ENCODE data around the gene NIBAN1. TPM values are rescaled to one million over a fixed set of nuclear protein-coding genes. Genes with fewer than 3 reads are reported as not detected.

NIBAN1 gene
- 74.6 TPM for total RNA-seq

GRCh38 chr1:184974056-184974836 is at the start of gene NIBAN1:
NIBAN1 (minus strand) TSS chr1:184974508; CDS start chr1:184974356, 152 bp downstream.
- Histone ChIP-seq H3K4me3 (peak within 1 kb of the TSS; percentile 78 to 100), H3K4me1 (peaks cover 0 to 8% of the 10 kb centered on the region in 2 donors), H3K9me3 (no peaks in the 10 kb centered on the region), H3K27ac (peak within 1 kb of the TSS; percentile 91 to 99), H3K27me3 (no peaks in the 10 kb centered on the region), H3K36me3 (no peaks in the 10 kb centered on the region)
- peak in 1 of 3 experiments; percentile 11 for TF ChIP-seq CTCF (IDR thresholded peaks at IDR 0.05)
- intact Hi-C loops (cut with DNase I): loop anchor here (5.0 kb wide), 2 partner anchors 147 to 1403 kb away; partner anchors contain the start of genes ODR4 and TPR
- DNase-seq (ENCODE audit: low spot score in 2 of 2): peak; percentile 44 to 91

- no peaks in the 10 kb centered on the region for H3K9me3 ChIP-seq
- H3K4me1 ChIP-seq: no peaks in the 10 kb centered on the region
- H3K4me3 ChIP-seq: no peak overlapping the region
- intact Hi-C loops (cut with DNase I): no loop called here
- no peak for DNase-seq (ENCODE audit: low spot score in 2 of 2)
- no peaks in the 10 kb centered on the region for H3K36me3 ChIP-seq
- no peaks in the 10 kb centered on the region for H3K27me3 ChIP-seq
- no peak overlapping the region for H3K27ac ChIP-seq
- TF ChIP-seq CTCF (IDR thresholded peaks at IDR 0.05): no peak
Measured at GRCh38 chr1:185017966-185018365, 43.7 kb upstream of the NIBAN1 start.

- Histone ChIP-seq H3K4me3 (no peak overlapping the region), H3K9me3 (no peaks in the 10 kb centered on the region), H3K36me3 (no peaks in the 10 kb centered on the region), H3K27me3 (no peaks in the 10 kb centered on the region), H3K27ac (no peak overlapping the region), H3K4me1 (no peaks in the 10 kb centered on the region)
- TF ChIP-seq CTCF (IDR thresholded peaks at IDR 0.05): no peak
- DNase-seq (ENCODE audit: low spot score in 2 of 2): no peak
- intact Hi-C loops (cut with DNase I): no loop called here
Measured at GRCh38 chr1:185017338-185017737, 43.0 kb upstream of the NIBAN1 start.

- intact Hi-C loops (cut with DNase I): no loop called here
- Histone ChIP-seq H3K4me1 (no peaks in the 10 kb centered on the region), H3K27me3 (no peaks in the 10 kb centered on the region), H3K9me3 (no peaks in the 10 kb centered on the region), H3K4me3 (no peak overlapping the region), H3K36me3 (no peaks in the 10 kb centered on the region), H3K27ac (no peak overlapping the region)
- DNase-seq (ENCODE audit: low spot score in 2 of 2): no peak
- TF ChIP-seq CTCF (IDR thresholded peaks at IDR 0.05): no peak
Measured at GRCh38 chr1:185016880-185017279, 42.6 kb upstream of the NIBAN1 start.

GRCh38 chr1:185015631-185016030 is 41.3 kb upstream of the NIBAN1 start:
- Histone ChIP-seq H3K4me3 (no peak overlapping the region), H3K27me3 (no peaks in the 10 kb centered on the region), H3K27ac (no peak overlapping the region), H3K9me3 (no peaks in the 10 kb centered on the region), H3K36me3 (no peaks in the 10 kb centered on the region), H3K4me1 (no peaks in the 10 kb centered on the region)
- intact Hi-C loops (cut with DNase I): no loop called here
- no peak for TF ChIP-seq CTCF (IDR thresholded peaks at IDR 0.05)
- no peak for DNase-seq (ENCODE audit: low spot score in 2 of 2)

Measured in ascending aorta (tissue), 2 donors.